KMS-11 (cell line): ENCODE measurements around the gene GPR137C.

Source experiments
- H2AFZ ChIP-seq: fragments of 200-600 bp; sonication (generic); 2 replicates; pipeline ENCODE4 v1.6.1; 2016; ENCODE audit warnings: antibody characterized with exemption, mixed run types, low read depth
- H3K27ac ChIP-seq: fragments of 200-600 bp; sonication (generic); 2 replicates; pipeline ENCODE4 v1.6.1; 2016; ENCODE audit warnings: mild to moderate bottlenecking, mixed run types
- H3K27me3 ChIP-seq: fragments of 200-600 bp; sonication (generic); 2 replicates; pipeline ENCODE4 v1.6.1; 2017; ENCODE audit warnings: mild to moderate bottlenecking, low read depth, mixed run types, moderate library complexity; ENCODE audit not compliant: insufficient read depth
- H3K36me3 ChIP-seq: fragments of 200-600 bp; sonication (generic); 2 replicates; pipeline ENCODE4 v1.6.1; 2017; ENCODE audit warnings: mild to moderate bottlenecking, mixed run types; ENCODE audit not compliant: insufficient read depth
- H3K4me1 ChIP-seq: fragments of 200-600 bp; sonication (generic); 2 replicates; pipeline ENCODE4 v1.6.1; 2016; ENCODE audit warnings: mild to moderate bottlenecking, low read depth, mixed run types; ENCODE audit not compliant: poor library complexity, severe bottlenecking
- H3K4me2 ChIP-seq: fragments of 200-600 bp; sonication (generic); 2 replicates; pipeline ENCODE4 v1.7.0; 2016; ENCODE audit warnings: mild to moderate bottlenecking, mixed run types
- H3K4me3 ChIP-seq: fragments of 200-600 bp; sonication (generic); IDR thresholded peaks from 2 replicates; pipeline ENCODE4 v1.6.1; 2017; ENCODE audit warnings: low read depth, low read length, mixed read lengths; ENCODE audit not compliant: insufficient read depth
- H3K79me2 ChIP-seq: fragments of 200-600 bp; sonication (generic); 2 replicates; pipeline ENCODE4 v1.6.1; 2016; ENCODE audit warnings: low read depth, mixed run types; ENCODE audit not compliant: insufficient read depth
- H3K9ac ChIP-seq: fragments of 200-600 bp; sonication (generic); 2 replicates; pipeline ENCODE4 v1.6.1; 2016; ENCODE audit warnings: mild to moderate bottlenecking, mixed run types
- H4K20me1 ChIP-seq: fragments of 200-600 bp; sonication (generic); 2 replicates; pipeline ENCODE4 v1.6.1; 2016; ENCODE audit warnings: mild to moderate bottlenecking, mixed run types; ENCODE audit not compliant: insufficient read depth
- CTCF ChIP-seq: fragments of 200-600 bp; sonication (generic); conservative IDR thresholded peaks from 2 replicates; pipeline ENCODE4 v1.6.1; 2017; ENCODE audit warnings: low read depth, mild to moderate bottlenecking, antibody characterized with exemption, low read length, moderate library complexity, mixed read lengths

GPR137C gene

GRCh38 chr14:52547526-52547925 lies 5.1 kb upstream of the GPR137C start:
- no peaks in the 10 kb centered on the region for H4K20me1 ChIP-seq
- H3K9ac ChIP-seq = no peak overlapping the region
- peaks cover 10% of the 10 kb centered on the region; the same call in 1 of the 2 replicates for H3K79me2 ChIP-seq
- H3K36me3 ChIP-seq = no peaks in the 10 kb centered on the region
- H3K4me3 ChIP-seq = no peak overlapping the region
- H3K27me3 ChIP-seq = no peaks in the 10 kb centered on the region
- no peak overlapping the region for H3K4me2 ChIP-seq
- H3K4me1 ChIP-seq = peaks cover 9% of the 10 kb centered on the region
- no peak overlapping the region for H2AFZ ChIP-seq
- H3K27ac ChIP-seq = no peak overlapping the region
- TF ChIP-seq CTCF = no peak

DNA sequence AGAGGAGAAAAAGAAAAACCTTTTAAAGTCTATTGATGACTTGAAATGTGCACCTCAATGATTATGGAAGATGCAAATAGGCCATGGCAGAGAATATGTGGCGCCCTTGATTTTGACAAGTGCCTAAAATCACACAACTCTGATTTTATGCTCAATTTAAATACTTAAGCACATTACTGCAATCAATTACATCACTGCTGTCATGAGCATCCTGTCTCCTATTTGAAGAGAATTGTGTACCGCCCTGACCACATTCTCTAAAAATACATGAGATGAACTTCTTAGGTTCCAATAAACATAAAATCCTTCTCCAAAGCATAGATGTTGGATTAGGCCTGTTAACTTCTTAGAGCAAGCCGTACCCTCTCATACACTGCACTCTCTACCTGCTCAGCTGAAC lies 2.0 kb upstream of the GPR137C start:
- Histone ChIP-seq H3K27ac (no peak overlapping the region), H3K9ac (no peak overlapping the region; the same call in 1 of the 2 replicates), H3K4me2 (peak overlapping the region; percentile 85), H3K36me3 (no peaks in the 10 kb centered on the region), H4K20me1 (no peaks in the 10 kb centered on the region), H3K4me1 (peaks cover 17% of the 10 kb centered on the region), H3K27me3 (no peaks in the 10 kb centered on the region), H3K79me2 (peaks cover 10% of the 10 kb centered on the region; the same call in 1 of the 2 replicates), H2AFZ (no peak overlapping the region), H3K4me3 (no peak overlapping the region)
- TF ChIP-seq CTCF = no peak

GRCh38 chr14:52551205-52551604 lies 1.4 kb upstream of the GPR137C start:
- H3K4me1 ChIP-seq = peaks cover 17% of the 10 kb centered on the region
- peak overlapping the region; percentile 85 for H3K4me2 ChIP-seq
- H3K4me3 ChIP-seq = no peak overlapping the region
- peak overlapping the region; percentile 78; the same call in 1 of the 2 replicates for H3K27ac ChIP-seq
- peak overlapping the region; percentile 83; the same call in 1 of the 2 replicates for H2AFZ ChIP-seq
- H3K9ac ChIP-seq = peak overlapping the region; percentile 70; the same call in 1 of the 2 replicates
- no peaks in the 10 kb centered on the region for H3K27me3 ChIP-seq
- TF ChIP-seq CTCF = no peak
- peaks cover 10% of the 10 kb centered on the region; the same call in 1 of the 2 replicates for H3K79me2 ChIP-seq
- H3K36me3 ChIP-seq = no peaks in the 10 kb centered on the region
- H4K20me1 ChIP-seq = no peaks in the 10 kb centered on the region

DNA sequence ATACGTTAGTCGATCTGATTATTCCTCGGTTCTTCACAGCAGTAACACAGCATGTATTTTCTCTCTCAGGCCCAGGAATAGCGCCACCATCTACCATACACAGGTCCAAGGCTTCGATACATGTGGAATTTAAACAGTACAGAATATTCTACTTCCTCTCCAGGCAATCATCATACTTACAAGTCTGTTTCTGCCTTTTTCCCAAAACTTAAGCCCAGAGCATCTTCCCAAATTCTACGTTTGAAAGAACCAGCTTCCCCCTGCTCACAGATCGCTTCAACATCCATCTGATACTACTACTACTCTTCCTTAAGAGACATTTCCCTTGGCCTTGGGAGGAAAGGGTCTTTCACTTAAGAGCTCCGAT lies 957 bp upstream of the GPR137C start:
- no peaks in the 10 kb centered on the region for H3K27me3 ChIP-seq
- H4K20me1 ChIP-seq = no peaks in the 10 kb centered on the region
- no peak overlapping the region for H3K4me3 ChIP-seq
- peak overlapping the region; percentile 78 for H3K27ac ChIP-seq
- H3K4me2 ChIP-seq = peak overlapping the region; percentile 85
- peak overlapping the region; percentile 70 for H3K9ac ChIP-seq
- peak overlapping the region; percentile 83; the same call in 1 of the 2 replicates for H2AFZ ChIP-seq
- H3K79me2 ChIP-seq = peaks cover 10% of the 10 kb centered on the region; the same call in 1 of the 2 replicates
- no peak for TF ChIP-seq CTCF
- no peaks in the 10 kb centered on the region for H3K36me3 ChIP-seq
- peaks cover 17% of the 10 kb centered on the region for H3K4me1 ChIP-seq
